HL-60 (cell line): ENCODE data around the gene NAGS.

Experiments used
- DNase-seq, 2 experiments: peaks; one replicate each; pipeline ENCODE4 v3.0.0-alpha.2; 2010 to 2020; ENCODE audit warnings: low read depth in 1 of 2, low spot score in 1 of 2
- H3K27ac ChIP-seq: fragments of 250-450 bp; sonication (Bioruptor Pico); replicated peaks from 2 replicates; pipeline ENCODE4 v1.5.1; 2020; ENCODE audit warnings: mild to moderate bottlenecking, moderate library complexity
- H3K27me3 ChIP-seq: fragments of 250-450 bp; sonication (Bioruptor Pico); 2 replicates; pipeline ENCODE4 v1.5.1; 2021; ENCODE audit warnings: mild to moderate bottlenecking, moderate library complexity; ENCODE audit not compliant: insufficient read depth, poor library complexity, severe bottlenecking
- H3K4me3 ChIP-seq: replicated peaks from 2 replicates; pipeline ENCODE4 v1.5.1; 2011; ENCODE audit warnings: mild to moderate bottlenecking, control low read depth, low read length; ENCODE audit not compliant: insufficient read depth
- GABPA ChIP-seq: IDR thresholded peaks from 2 replicates; pipeline ENCODE4 v1.6.1; 2012; ENCODE audit warnings: low read depth
- POLR2AphosphoS5 ChIP-seq: IDR thresholded peaks from 2 replicates; pipeline ENCODE4 v1.6.1; 2012; ENCODE audit warnings: low read depth
- SPI1 ChIP-seq: IDR thresholded peaks from 2 replicates; pipeline ENCODE4 v1.6.1; 2012; ENCODE audit warnings: low read depth, mild to moderate bottlenecking, borderline replicate concordance
- TF ChIP-seq, protein P1 (sequence below): IDR thresholded peaks from one replicate; pipeline ENCODE4 v1.5.1; 2011; ENCODE audit warnings: low read length, control low read depth, inconsistent platforms; ENCODE audit not compliant: insufficient read depth
- TF ChIP-seq, protein P2 (sequence below): IDR thresholded peaks from 2 replicates; pipeline ENCODE4 v1.6.1; 2012; ENCODE audit warnings: low read depth; ENCODE audit not compliant: insufficient replicate concordance

NAGS gene

DNA sequence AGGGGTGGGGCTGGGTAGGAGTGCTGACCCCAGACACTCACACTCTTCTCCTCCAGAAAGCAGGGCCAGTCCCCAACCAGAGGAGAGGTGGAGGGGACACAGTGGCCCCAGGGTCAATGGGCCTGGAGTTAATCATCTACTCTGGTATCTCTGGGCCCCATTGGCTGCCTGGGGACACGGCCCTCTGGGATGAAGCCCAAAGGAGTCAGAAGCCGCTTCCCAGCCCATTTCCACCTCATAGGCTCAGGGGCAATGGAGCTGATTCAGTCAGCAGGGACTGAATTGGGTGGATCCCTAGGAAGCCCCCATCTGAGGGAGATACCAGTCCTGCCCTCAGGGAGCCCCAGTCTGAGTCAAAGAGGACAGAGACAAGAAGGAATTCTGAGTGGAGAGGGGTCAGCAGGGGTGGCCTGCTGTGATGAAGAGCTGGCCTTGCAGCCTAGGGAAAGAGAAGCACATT lies 2.9 kb upstream of the NAGS start:
- H3K27ac ChIP-seq, result no peak overlapping the region
- no peak for TF ChIP-seq SPI1
- no peak for DNase-seq
- H3K27me3 ChIP-seq, result peaks cover 34% of the 10 kb centered on the region
- H3K4me3 ChIP-seq, result no peak overlapping the region

DNA sequence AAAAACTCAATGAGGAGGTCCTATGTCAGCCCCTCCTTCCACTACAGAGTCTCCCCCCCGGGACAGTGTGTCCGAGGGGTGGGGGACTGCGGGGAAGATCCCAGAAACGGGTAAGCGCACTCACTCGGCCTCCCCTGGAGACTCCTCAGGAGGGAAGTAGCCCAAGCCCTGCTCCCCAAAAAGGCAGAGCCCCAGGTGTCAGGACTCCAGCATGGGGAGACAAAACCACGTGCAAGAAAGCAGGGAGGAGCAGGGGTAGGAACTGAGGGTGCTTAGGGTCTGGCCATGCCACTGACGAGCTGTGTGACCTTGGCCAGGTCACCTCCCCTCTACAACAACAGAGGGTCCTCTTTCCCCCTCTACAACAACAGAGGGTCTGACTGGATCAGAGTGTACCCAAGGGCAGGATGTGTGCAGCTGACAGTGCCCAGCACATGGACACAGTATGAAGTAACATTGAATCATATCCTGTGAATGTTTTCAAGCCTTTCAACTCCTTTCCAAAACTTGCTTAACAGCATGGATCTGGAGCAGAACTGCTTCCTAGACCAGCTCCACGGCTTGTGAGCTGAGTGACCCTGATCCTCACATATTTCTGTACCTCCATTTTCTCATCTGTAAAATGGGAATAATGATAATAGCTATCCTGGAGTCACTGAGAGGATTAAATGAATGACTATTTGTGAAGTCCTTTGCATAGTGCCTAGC lies 2.1 kb upstream of the NAGS start:
- H3K27me3 ChIP-seq, result peaks cover 38% of the 10 kb centered on the region
- no peak overlapping the region for H3K27ac ChIP-seq
- TF ChIP-seq, protein P1, sequence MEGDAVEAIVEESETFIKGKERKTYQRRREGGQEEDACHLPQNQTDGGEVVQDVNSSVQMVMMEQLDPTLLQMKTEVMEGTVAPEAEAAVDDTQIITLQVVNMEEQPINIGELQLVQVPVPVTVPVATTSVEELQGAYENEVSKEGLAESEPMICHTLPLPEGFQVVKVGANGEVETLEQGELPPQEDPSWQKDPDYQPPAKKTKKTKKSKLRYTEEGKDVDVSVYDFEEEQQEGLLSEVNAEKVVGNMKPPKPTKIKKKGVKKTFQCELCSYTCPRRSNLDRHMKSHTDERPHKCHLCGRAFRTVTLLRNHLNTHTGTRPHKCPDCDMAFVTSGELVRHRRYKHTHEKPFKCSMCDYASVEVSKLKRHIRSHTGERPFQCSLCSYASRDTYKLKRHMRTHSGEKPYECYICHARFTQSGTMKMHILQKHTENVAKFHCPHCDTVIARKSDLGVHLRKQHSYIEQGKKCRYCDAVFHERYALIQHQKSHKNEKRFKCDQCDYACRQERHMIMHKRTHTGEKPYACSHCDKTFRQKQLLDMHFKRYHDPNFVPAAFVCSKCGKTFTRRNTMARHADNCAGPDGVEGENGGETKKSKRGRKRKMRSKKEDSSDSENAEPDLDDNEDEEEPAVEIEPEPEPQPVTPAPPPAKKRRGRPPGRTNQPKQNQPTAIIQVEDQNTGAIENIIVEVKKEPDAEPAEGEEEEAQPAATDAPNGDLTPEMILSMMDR, result no peak
- TF ChIP-seq GABPA (no peak), POLR2AphosphoS5 (no peak), SPI1 (no peak)
- TF ChIP-seq, protein P2, sequence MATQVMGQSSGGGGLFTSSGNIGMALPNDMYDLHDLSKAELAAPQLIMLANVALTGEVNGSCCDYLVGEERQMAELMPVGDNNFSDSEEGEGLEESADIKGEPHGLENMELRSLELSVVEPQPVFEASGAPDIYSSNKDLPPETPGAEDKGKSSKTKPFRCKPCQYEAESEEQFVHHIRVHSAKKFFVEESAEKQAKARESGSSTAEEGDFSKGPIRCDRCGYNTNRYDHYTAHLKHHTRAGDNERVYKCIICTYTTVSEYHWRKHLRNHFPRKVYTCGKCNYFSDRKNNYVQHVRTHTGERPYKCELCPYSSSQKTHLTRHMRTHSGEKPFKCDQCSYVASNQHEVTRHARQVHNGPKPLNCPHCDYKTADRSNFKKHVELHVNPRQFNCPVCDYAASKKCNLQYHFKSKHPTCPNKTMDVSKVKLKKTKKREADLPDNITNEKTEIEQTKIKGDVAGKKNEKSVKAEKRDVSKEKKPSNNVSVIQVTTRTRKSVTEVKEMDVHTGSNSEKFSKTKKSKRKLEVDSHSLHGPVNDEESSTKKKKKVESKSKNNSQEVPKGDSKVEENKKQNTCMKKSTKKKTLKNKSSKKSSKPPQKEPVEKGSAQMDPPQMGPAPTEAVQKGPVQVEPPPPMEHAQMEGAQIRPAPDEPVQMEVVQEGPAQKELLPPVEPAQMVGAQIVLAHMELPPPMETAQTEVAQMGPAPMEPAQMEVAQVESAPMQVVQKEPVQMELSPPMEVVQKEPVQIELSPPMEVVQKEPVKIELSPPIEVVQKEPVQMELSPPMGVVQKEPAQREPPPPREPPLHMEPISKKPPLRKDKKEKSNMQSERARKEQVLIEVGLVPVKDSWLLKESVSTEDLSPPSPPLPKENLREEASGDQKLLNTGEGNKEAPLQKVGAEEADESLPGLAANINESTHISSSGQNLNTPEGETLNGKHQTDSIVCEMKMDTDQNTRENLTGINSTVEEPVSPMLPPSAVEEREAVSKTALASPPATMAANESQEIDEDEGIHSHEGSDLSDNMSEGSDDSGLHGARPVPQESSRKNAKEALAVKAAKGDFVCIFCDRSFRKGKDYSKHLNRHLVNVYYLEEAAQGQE, result no peak
- no peak overlapping the region for H3K4me3 ChIP-seq
- DNase-seq, result no peak

DNA sequence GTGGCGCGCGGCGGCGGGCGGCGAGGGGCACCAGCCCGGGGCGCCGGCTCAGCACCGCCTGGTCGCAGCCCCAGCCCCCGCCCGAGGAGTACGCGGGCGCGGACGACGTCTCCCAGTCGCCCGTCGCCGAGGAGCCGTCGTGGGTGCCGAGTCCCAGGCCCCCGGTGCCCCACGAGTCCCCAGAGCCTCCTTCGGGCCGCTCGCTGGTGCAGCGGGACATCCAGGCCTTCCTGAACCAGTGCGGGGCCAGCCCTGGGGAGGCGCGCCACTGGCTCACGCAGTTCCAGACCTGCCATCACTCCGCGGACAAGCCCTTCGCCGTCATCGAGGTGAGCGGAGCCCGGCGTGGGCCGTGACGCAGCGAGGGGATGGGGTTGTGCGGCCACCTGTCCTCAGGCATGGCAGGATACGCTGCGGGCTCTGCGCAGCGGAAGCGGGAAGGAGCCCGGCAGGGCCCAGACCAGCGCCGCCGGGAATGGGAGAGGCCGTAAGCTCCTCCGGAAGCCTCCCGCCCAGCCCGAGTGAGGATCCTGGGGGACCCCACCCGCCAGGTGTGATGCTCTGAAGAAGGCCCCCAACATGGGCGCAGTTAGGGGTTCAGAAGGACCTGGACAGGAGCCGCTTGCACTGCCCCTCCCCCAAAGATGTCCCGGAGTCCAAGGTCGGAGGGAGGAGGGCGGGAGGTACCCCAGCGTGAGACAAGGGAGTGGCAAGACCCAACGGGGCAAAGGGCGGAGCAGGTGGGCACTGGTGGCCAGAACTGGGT lies 522 bp downstream of the NAGS start:
- TF ChIP-seq SPI1, result no peak
- TF ChIP-seq, protein P2, result no peak
- no peak for TF ChIP-seq GABPA
- TF ChIP-seq, protein P1, result no peak
- TF ChIP-seq POLR2AphosphoS5, result no peak
- H3K27ac ChIP-seq, result no peak overlapping the region
- H3K27me3 ChIP-seq, result peaks cover 42% of the 10 kb centered on the region
- no peak for DNase-seq
- H3K4me3 ChIP-seq, result no peak overlapping the region

DNA sequence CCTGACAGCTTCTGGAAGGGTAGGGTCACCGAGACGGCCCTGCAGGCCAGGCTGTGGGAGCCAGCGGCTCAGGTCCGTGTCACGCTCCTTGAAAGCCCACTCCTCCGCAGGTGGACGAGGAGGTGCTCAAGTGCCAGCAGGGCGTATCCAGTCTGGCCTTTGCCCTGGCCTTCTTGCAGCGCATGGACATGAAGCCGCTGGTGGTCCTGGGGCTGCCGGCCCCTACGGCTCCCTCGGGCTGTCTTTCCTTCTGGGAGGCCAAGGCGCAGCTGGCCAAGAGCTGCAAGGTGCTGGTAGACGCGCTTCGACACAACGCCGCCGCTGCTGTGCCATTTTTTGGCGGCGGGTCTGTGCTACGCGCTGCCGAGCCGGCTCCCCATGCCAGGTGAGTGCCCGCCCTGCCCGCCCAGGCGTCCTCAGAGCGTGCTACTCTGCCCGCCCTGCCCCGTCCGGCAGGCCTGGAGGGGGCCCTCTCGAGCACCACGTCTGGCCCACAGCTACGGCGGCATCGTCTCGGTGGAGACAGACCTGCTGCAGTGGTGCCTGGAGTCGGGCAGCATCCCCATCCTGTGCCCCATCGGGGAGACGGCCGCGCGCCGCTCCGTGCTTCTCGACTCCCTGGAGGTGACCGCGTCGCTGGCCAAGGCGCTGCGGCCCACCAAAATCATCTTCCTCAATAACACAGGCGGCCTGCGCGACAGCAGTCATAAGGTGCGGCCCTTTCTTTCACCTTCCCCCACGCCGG lies 1.3 kb downstream of the NAGS start:
- no peak for TF ChIP-seq SPI1
- no peak for TF ChIP-seq POLR2AphosphoS5
- TF ChIP-seq, protein P1, result no peak
- TF ChIP-seq GABPA, result no peak
- TF ChIP-seq, protein P2, result no peak
- H3K27ac ChIP-seq, result no peak overlapping the region
- H3K27me3 ChIP-seq, result peaks cover 42% of the 10 kb centered on the region
- peak in 1 of 2 experiments; percentile 14 for DNase-seq
- H3K4me3 ChIP-seq, result peak overlapping the region; percentile 49
